Forelimb muscle (tissue), 1 donor: ENCODE data around the gene CEMIP2. TPM values are rescaled to one million over a fixed set of nuclear protein-coding genes. Genes with fewer than 3 reads are reported as not detected.
"Not testable (repeated sequence)": the region's sequence is repeated elsewhere in the genome, so short reads cannot be mapped to it uniquely, and the experiment has no call there.

ENCODE experiments used
- DNase-seq: peaks from one replicate; pipeline ENCODE4 v3.0.0-alpha.2; 2013; ENCODE audit warnings: low read depth
- polyA plus RNA-seq: library from polyadenylated mRNA; unstranded; fragments of 120-200 nt; gene quantifications from one replicate; pipeline ENCODE4 v1.2.1, GENCODE V29; 2013; ENCODE audit not compliant: insufficient read length

Gene CEMIP2
- polyA plus RNA-seq, 1 donor, result 22.1 TPM

DNA sequence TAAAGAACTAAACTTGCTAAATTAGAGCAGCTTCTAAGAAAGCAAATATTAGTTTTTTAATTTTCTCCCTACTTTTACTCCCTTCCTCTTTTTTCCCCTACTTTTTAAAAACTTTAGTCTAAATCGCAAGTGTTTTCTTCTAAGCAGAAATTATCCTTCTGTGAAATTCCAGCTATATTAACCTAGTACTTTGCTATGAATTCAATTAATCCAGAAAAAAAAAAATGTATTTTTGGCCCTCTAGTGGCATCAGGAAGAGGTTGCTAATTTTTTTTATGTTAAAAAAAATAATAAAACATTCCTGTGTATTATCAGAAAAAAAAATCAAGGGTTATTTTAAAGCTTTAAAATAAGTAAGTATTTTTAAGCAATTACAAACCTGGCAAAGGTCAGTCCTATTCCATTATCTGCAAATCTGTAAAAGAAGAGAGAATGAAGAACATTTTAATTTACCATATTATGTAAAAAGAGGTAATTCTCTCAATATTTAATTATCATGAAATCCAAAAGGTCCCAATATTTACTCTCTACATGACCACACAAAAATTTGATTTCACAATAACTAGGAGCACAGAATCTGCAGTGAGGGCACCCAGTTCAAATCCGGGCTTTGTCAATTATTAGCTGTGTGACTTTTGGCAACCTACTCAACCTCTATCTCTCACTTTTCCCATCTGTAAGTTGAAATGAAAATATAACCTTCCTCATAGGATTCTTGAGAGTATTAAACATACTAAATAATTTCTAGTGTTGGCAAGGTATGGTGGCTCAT is 52.0 kb downstream of the CEMIP2 start:
- no peak for DNase-seq

DNA sequence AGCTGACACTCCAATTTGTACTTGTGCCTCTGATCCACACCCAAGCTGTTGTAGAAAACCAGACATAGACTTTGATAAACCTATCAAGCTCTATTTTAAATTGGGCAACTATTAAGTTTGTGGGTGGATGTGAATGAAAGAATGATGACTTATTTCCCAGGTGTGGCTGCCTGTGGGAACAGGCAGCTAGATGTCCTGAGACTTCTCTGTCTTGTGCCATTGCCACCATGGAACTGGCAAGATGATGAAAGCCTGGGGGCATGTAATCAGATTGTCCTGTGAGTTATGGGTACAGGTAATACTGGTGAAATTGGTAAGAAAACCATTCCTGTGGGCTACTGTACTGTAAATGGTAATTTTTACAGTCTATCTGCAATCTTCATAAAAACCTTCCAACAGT is 57.5 kb downstream of the CEMIP2 start:
- DNase-seq, result no peak

DNA sequence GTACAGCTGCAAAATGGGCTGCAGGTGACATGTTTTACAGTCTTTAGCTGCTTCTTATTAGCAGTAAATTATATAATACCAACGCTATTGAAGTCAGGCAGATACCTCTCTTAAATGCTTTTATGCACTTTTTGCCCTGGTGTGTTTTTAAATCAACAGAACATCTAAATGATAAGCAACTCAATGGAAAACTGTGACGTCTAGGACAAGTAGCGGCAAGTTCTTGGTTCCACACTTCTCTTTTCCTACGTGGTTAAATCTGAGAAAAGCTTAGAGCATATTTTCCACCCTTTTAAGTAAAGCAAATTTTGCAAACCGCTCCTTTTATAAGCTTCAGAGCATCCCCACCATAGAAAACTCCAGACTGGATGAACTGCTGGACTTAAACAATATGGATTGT is 58.1 kb downstream of the CEMIP2 start:
- no peak for DNase-seq

DNA sequence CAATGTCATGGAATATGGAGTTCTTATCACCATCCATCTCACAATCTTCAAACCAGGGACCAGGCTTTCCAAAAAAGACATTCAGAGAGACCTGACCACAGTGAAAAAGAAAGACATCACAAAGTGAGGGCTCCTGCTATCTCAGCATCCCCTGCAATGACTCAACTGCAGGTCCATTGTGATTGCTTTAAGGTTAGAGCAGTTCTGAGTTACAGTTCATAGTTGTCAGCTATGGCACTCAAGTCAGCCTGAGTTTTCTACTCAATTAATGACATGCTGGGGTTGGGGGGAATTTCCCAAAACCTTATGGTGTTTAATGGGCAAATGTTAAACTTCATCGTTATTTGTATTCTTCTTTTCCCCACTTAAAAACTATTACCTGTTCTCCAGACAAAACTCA is 58.9 kb downstream of the CEMIP2 start:
- no peak for DNase-seq

DNA sequence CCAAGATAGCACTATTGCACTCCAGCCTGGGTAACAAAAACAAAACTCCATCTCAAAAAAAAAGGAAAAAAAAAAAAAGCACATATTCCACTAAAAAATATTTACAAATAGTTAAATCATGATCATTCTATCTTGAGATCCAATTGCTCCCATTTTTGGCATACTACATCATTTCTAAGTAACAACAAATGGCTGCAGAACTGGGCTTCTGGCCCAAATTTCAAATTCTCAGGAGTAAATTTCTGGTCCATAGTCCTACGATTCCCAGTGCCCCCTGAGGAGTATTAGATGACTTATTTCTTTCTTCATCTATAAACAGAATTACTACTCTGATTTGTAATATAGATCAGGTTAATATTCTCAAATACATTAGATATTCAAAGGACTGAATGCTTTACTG is 62.1 kb downstream of the CEMIP2 start:
- DNase-seq, result peak; percentile 40

DNA sequence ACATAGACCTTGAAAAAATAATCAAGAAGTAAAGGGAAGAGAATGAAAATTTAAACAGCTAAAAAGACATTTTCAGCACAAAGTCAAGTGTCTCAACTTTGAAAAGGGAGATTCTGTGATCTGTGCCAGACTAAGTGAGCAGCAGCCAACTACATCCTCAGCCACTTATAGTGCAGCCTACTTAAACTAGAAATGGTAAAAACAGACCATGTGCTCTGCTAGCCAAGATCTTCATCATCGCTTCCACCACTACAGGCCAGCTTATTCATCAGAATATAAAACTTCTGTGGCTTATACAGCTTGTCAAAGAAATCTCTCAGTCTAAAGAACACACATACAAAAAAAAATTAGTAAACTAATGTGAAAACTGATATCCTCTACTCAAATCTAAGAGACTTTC is 63.5 kb downstream of the CEMIP2 start:
- DNase-seq, result peak; percentile 85

DNA sequence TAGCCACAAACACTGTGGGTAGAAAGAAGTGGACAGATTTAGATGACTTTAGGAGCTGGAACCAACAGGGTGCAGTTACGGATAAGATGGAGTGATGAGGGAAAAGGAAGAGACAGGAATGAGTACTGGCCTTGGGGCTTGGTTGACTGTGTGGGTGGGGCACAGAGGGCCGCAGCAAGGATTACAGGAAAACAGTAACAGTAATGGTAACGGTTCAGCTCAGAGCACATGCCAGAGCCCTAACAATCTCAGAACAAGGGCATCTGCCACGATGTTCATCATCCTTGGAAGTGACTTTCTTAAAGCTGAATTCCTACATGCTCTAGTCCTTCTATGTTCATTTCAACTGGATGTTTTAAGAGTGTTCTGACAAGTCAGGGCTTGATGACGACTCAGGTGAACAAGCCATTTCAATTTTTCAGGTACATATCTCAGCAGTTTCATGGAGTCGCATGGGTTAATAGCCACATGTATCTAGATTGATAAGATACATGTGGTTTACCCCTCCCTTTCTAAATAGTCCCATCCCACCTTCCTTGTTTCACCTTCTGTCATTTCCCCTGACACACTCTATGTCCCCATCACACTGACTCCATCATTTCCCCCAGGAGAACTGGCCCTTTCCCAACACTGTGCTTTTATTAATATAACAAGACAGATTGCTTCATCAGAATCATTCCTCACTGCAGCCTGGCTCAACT is 65.0 kb downstream of the CEMIP2 start:
- no peak for DNase-seq

DNA sequence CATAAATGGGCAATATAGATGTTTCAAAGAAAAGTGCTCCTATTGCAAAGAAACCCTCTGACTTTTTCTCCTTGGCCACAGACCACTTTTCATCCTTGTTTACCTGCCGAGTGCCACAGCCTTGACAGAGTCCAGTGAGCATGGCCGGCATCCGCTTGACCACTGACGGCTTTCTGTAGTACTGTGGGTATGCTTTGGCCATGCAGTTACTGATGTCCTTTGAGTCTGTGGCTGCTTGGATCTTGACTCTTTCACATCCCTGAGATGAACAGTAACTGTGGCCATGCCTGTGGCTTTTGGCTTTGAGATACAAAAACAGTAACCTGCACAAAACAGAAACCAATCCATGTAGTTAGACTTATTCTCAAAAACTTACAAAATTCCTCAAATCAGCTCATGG is 70.4 kb downstream of the CEMIP2 start:
- no peak for DNase-seq

DNA sequence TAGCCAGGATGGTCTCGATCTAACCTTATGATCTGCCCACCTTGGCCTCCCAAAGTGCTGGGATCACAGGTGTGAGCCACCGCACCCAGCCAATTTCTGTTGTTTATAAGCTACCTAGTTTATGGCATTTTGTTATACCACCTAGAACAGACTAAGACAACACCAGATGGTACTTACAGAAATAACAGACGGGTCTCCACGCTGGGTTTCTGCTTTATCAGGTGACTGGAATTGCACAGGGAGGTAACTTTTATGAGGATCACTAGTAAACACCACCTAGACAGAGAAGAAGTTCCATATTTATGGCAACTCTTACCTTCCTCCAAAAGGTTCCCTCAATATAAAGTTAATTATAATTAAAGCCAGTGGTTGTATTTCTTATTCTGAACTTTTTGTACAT is 74.0 kb downstream of the CEMIP2 start:
- DNase-seq, result no peak

DNA sequence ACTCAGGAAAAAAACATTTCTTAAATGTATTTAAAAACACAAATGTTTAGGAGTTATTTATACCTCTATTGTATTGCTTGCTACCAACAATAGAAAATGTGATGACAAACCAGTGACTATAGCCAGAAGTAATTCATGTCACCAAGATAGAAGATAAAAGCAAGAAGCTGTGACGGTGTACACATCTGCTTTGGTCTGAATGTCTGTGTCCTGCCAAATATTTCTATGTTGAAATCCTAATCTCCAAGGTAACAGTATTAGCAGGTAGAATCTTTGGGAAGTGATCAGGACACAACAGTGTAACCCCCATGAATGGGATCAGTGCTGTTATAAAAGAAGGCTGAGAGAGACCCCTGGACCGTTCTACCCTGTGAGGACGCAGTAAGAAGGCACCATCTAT is 74.7 kb downstream of the CEMIP2 start:
- no peak for DNase-seq

DNA sequence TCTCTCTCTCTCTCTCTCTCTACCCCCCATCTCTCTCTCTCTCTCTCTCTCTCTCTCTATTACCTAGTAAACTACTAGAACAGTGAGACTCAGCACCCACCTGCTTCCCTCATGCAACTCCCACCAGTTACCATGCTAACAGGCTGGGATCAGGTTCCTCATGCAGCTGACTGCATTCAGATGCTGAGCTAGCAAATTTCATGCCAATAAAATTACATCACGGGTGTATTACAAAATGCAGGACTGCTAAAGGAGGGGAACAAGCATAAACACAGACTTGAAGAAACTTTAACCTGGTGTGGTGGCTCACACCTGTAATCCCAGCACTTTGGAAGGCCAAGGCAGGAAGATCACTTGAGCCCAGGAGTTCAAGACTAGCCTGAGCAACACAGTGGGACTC is 76.0 kb downstream of the CEMIP2 start:
- peak; percentile 57 for DNase-seq

DNA sequence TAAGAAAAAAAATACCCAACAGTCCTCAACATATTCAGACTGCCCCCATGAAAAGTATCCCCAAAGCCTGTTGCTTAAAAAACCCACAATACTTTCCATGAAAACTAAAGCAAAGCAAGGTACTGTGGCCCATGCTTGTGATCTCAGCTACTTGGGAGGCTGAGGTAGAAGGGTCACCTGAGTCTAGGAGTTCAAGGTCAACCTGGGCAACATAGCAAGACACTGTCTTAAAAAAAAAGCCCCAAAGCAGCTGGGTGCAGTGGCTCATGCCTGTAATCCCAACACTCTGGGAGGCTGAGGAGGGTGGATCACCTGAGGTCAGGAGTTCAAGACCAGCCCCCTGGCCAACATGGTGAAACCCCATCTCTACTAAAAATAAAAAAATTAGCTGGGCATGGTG is 76.7 kb downstream of the CEMIP2 start:
- DNase-seq, result not testable (repeated sequence)

DNA sequence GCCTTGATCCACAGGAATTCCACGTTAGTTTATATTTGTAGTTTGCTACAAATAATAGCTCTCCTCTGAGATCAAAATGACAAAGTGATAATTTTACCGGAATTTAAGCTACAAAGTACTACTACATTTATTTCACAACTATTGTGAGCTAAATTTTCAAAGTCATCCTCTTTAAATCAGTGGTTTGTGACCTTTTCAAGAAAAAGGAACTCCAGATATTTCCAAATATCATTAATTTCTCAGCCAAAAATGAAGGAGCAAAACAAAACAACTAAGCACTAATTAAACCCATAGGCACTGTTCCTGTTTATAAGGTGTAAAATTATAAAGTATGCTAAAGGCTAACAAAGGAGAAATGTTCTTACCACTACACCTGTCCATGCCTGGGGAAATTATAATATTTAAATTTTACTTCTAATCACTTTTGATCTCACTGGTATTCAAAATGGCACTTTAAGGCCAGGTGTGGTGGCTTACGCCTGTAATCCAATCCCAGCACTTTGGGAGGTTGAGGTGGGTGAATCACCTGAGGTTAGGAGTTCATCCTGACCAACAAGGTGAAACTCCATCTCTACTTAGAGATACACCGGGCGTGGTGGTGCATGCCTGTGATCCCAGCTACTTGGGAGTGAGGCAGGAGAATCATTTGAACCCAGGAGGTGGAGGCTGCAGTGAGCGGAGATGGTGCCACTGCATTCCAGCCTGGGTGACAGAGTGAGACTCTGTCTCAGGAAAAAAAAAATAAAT is 77.5 kb downstream of the CEMIP2 start:
- DNase-seq, result no peak

DNA sequence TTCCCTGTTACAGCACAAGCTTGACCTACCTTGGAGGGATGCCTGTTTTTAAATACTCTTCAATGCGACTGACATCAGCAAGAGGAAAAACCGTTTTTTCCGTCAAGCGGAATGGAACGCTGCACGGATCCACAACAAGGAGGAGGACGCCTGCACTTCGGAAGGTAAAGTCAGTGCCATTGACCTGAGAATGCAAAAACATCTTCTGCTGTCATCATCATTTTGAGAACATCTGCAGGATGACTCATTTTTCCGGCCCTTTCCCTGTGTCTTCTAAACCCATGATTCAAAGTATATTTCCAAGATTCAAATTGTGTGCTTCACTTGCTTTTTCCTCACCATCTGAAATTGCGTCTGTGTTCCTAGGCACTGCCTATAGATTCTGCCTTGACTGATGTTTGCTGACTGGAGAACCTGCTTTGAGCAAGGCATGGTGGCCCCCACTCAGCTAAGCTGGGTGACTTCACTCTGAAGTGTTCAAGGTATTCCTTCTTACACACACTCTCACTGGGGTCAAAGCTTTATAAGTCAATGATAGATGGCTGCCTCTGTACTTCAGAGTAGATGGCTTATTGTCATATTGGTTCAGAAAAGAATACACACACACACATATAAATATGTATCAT is 78.1 kb downstream of the CEMIP2 start:
- no peak for DNase-seq

DNA sequence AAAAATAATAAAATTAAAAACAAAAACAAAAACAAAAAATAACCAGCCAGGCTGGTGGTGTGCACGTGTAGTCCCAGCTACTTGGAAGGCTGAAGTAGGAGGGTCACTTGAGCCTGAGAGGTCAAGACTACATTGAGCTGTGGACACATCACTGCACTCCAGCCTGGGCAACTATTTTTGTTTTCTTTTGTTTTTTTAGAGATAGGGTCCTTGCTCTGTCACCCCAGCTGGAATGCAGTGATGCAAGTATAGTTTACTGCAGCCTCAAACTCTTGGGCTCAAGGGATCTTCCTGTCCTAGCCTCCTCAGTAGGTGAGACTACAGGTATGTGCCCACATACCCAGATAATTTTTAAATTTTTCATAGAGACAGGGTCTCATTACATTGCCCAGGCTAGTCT is 80.6 kb downstream of the CEMIP2 start:
- DNase-seq, result no peak

DNA sequence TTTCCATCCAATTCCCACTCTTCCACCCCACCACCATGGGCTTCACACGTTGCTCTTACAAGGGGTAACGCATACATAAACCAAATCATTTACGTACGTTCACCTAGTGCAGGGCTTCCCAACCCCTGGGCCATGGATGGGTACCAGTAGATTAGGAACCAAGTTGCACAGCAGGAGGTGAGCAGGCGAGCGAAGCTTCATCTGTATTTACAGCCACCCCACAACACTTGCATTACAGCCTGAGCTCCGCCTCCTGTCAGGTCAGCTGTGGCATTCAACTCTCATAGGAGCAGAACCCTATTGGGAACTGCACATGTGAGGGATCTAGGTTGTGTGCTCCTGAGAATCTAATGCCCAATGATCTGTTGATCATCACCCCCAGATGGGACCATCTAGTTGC is 82.3 kb downstream of the CEMIP2 start:
- DNase-seq, result no peak

DNA sequence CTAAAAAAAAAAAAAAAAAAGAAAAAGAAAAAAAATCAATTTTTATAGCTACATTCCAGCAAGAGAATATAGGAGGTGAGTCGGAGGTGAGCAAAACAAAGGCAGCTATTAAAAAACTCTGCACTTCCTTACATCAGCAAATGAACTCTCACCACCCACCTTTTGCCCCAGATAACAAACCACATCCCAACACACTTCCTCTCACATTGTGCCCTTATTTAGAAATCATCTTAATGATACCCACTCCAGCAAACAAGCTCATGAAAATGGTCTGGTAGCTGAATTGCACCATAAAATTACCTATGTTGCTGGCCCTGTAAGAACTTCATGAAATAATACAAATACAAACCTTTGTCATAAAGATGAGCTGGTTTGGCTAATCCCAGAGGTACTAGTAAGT is 82.9 kb downstream of the CEMIP2 start:
- no peak for DNase-seq

DNA sequence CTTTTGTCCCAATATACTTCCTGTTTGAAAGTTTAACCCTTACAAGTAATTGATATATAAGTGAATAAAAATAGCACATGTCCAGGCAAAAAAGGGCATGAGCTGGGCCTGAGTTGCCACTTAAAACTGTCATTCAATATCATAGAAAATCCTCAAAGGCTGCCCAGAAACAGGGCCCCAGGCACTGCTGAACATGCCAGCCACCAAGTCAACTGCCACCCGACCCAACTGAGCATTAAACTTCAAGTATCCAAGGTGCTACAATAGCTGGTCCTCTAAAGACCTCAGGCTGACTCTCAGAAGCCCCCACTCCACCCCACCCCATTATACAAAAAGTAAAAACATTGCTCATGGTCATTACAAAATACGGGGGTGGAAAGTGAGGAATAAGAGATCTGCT is 83.7 kb downstream of the CEMIP2 start:
- no peak for DNase-seq

DNA sequence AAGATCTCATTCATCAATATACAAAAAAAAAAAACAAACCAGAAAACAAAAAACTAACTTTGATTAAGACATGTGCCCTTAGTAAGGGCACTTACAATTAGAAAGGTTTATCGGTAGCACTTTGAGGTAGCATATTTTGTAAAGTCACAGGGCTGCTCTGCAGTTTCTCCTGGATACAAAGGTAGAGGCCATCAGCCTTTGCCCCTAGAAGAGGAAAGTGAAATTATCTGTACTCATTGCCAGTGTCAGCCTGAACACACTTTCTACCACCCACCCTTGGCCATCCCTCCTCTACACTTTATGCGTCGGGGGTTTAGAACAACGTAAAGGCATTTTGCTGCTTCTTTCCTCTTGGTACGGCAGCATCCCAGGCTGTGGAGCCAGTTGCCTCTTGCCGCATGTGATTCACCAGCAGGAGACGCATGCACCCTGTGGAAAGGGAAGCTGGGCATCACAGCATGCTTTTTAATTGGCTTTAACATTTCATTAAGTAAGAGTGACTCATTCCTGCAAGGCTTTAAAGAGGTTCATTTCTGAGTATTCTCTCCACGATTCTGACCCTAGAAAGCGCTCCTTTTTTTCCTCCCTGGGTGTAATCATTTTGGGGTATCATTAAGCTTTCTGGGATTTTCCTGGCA is 84.6 kb downstream of the CEMIP2 start:
- no peak for DNase-seq

DNA sequence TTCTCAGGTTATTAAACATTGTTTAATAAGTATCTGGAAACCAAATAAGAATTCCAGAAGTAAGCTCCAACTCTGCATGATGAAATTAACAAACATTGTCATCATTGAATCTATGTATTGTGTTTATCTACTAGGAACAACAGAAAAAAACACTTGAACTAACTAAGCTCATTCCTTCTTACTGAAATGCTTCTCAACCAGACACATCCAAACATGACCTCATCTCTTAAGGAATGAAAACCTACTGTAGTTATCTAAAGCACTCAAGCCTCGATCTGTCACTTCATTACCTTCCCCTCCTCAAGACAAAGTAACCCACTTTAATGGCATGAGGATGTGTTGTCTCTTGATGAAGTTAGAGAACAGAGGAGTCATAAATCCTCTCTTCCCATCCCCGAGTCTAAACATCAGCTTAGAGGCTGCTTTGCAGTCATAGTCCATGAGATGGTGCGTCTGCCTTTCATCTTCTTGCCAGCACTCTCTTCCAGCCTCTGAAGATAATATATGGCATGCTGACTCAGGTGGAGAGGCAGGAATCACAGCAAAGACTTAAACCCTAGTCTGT is 86.5 kb downstream of the CEMIP2 start:
- no peak for DNase-seq

DNA sequence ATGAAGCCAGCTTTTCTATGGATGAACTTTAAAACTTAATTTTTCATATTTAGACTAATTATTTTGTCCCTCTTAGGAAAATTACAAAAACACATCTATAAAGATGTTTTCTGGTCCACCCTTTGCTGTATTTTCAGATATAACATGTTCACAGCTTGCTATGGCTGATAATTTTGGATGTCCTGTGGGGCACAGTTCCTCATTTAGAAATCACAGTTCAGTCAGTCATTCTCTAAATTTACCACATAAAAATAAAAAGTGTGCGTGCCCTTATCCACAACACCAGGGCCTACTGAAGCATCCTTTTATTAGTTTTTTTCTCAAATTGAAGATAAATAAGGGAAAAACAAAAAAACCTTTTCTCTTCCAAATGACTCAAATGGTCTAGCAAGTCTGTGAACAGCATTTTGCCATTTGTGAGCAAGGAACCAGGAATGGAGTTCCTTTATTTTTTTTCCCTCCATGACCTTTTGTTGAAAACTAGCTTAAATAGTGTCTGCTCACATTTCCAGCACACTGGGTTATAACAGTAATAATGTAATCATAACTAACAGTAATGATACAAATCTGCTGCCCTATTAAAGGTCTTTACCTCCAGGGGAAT is 87.1 kb downstream of the CEMIP2 start:
- no peak for DNase-seq
